Measurements from ENCODE around the gene PRSS37.
"Not testable (repeated sequence)": the region's sequence is repeated elsewhere in the genome, so short reads cannot be mapped to it uniquely, and the experiment has no call there.

PRSS37 gene

DNA sequence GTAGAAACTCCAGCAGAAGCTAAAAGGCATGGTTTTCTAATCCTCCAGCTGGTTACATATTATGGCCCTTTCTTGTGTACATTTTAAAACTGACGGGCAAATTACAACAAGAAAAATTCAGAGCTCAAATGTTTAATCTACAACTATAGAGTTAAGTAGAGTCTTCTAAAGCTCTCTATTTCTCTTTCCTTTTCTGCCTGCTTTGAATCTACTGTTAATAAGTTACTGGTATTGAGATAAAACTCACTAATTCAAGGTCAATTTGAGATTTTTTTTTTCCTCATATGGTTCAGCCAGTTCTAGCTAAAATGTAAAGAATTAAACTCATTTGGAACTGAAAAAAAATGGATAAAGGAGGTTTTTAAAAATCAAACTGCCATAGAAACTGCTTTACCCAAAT is 1.6 kb upstream of the PRSS37 start:
- no peak for DNase-seq (ENCODE audit: low read depth)
- TF ChIP-seq, protein P1, sequence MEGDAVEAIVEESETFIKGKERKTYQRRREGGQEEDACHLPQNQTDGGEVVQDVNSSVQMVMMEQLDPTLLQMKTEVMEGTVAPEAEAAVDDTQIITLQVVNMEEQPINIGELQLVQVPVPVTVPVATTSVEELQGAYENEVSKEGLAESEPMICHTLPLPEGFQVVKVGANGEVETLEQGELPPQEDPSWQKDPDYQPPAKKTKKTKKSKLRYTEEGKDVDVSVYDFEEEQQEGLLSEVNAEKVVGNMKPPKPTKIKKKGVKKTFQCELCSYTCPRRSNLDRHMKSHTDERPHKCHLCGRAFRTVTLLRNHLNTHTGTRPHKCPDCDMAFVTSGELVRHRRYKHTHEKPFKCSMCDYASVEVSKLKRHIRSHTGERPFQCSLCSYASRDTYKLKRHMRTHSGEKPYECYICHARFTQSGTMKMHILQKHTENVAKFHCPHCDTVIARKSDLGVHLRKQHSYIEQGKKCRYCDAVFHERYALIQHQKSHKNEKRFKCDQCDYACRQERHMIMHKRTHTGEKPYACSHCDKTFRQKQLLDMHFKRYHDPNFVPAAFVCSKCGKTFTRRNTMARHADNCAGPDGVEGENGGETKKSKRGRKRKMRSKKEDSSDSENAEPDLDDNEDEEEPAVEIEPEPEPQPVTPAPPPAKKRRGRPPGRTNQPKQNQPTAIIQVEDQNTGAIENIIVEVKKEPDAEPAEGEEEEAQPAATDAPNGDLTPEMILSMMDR (conservative IDR thresholded peaks at IDR 0.05; ENCODE audit: low read length): no peak
- H3K4me3 ChIP-seq (ENCODE audit: low read length): no peak overlapping the region

DNA sequence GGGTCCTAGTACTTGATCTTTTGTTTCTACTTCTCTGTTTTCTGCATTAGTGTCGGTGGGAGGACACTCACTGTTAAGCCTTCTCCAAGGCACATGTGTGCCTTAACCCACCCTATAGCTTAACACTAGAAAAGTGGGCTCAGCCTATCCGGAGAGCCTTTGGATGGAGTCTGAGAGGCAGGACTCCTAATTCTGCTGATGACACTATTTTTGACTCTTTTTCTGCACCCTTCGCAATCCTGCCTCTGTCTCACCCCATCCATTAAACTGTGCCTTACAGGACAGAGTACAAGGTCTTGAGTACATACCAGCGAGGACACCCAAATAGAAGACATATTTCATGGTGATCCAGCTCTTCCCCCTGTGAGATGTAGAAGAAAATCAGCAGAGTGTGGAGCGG is 577 bp downstream of the PRSS37 start:
- TF ChIP-seq, protein P1 (conservative IDR thresholded peaks at IDR 0.05; ENCODE audit: low read length): no peak
- no peak overlapping the region for H3K4me3 ChIP-seq (ENCODE audit: low read length)
- DNase-seq (ENCODE audit: low read depth): no peak

DNA sequence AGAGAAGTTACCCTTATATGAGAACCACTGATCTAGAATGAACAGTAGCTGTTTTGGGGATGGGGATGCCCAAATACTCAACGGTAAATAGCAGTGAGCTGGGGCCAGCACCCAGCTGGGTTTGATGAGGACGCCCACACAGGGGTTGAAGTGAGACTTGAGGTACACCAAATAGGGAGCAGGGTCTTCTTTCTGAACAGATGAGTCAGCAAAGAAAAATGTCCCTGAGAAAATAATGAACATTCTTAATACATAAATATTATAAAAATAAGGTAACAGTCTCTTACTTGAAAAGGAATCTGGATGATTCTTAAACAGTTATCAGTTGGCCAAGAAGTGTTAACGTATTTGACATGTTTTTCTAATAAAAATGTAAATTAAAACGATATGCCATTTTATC is 2.0 kb downstream of the PRSS37 start:
- no peak overlapping the region for H3K4me3 ChIP-seq (ENCODE audit: low read length)
- no peak for DNase-seq (ENCODE audit: low read depth)
- TF ChIP-seq, protein P1 (conservative IDR thresholded peaks at IDR 0.05; ENCODE audit: low read length): no peak

DNA sequence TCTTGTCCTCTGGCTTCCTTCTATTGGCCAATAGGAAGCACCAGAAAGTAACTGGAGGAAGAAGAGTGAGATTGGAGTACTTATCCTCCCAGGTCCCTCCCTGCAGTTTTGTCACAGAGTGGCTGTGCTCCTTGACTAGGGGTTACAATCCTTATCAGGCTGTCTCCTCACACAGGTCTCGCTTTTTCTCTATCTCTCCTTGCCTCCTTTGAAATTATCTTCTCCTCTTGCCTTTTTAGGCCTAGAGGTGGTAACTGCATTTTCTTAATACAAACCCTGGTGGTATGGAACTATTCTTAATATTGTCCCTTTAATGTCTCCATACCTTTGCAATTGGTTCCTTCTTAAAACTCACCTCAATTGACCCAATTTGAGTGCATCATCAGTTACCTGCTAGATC is 2.7 kb downstream of the PRSS37 start:
- TF ChIP-seq, protein P1 (conservative IDR thresholded peaks at IDR 0.05; ENCODE audit: low read length): no peak
- no peak for DNase-seq (ENCODE audit: low read depth)
- no peak overlapping the region for H3K4me3 ChIP-seq (ENCODE audit: low read length)

DNA sequence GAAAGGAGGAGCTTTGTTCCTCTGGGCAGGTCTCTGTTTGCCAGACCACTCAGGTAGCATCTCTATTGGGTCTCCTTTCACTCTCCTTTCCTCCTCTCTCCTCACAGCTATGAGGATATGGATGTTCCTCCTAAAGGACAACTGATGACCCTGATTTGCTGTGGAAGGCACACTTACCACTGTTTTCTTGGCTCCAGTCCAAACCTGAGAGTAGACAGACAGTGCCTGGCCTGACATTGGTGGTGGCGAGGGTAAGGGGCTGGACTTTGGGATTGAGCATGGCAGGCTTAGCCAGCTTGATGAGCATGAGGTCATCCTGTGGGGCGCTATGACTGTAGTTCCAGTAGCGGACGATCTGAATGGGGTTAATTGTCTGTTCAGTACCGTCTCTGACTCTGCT is 3.6 kb downstream of the PRSS37 start:
- no peak overlapping the region for H3K4me3 ChIP-seq (ENCODE audit: low read length)
- TF ChIP-seq, protein P1 (conservative IDR thresholded peaks at IDR 0.05; ENCODE audit: low read length): no peak
- no peak for DNase-seq (ENCODE audit: low read depth)

DNA sequence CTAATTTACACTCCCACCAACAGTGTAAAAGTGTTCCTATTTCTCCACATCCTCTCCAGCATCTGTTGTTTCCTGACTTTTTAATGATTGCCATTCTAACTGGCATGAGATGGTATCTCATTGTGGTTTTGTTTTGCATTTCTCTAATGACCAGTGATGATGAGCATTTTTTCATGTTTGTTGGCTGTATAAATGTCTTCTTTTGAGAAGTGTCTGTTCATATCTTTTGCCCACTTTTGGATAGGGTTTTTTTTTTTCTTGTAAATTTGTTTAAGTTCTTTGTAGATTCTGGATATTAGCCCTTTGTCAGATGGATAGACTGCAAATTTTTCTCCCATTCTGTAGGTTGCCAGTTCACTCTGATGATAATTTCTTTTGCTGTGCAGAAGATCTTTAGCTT is 18.9 kb downstream of the PRSS37 start:
- not testable (repeated sequence) for DNase-seq (ENCODE audit: low read depth); H3K4me3 ChIP-seq (ENCODE audit: low read length)

DNA sequence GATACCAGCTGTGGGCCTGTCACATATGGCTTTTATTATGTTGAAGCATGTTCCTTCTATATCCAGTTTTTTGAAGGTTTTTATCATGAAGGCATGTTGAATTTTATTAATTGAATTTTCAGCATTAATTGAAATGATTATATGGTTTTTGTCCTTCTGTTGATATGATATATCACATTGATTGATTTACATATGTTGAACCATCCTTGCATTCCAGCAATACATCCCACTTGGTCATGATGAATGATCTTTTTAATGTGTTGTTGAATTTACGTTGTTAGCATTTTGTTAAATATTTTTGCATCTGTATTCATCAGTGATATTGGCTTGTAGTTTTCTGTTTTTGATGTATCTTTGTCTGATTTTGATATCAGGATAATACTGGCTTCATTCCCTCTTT is 21.2 kb downstream of the PRSS37 start:
- TF ChIP-seq, protein P1 (conservative IDR thresholded peaks at IDR 0.05; ENCODE audit: low read length): no peak
- no peak overlapping the region for H3K4me3 ChIP-seq (ENCODE audit: low read length)
- DNase-seq (ENCODE audit: low read depth): no peak

DNA sequence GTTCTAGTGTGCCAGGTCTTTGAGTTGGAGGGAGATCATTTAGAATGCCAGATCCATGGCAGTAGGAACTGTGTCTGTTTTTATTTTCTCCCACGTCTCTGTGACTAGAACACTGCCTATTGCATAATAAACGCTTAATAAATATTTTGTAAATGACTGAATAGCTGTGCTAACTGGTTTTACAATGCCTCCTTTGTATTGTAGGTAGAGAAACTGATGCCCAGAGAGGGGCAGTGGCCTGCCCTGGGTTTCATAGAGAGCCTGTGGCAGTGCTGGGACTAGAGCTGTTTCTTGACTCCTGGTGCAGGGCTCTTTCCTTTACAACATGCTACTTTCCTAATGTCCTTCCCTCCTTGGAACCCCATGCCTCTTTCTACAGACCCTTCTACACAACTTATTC is 48.8 kb downstream of the PRSS37 start:
- H3K4me3 ChIP-seq (ENCODE audit: low read length): no peak overlapping the region
- DNase-seq (ENCODE audit: low read depth): peak; percentile 0
- TF ChIP-seq, protein P1 (conservative IDR thresholded peaks at IDR 0.05; ENCODE audit: low read length): no peak
